OCI-M1 (cell line): ENCODE measurements around the gene TPGS1.

Experiments used
- DNase-seq: peaks from one replicate; lab custom pipeline; 2025; lab: John Stamatoyannopoulos, UW

The TPGS1 gene

DNA sequence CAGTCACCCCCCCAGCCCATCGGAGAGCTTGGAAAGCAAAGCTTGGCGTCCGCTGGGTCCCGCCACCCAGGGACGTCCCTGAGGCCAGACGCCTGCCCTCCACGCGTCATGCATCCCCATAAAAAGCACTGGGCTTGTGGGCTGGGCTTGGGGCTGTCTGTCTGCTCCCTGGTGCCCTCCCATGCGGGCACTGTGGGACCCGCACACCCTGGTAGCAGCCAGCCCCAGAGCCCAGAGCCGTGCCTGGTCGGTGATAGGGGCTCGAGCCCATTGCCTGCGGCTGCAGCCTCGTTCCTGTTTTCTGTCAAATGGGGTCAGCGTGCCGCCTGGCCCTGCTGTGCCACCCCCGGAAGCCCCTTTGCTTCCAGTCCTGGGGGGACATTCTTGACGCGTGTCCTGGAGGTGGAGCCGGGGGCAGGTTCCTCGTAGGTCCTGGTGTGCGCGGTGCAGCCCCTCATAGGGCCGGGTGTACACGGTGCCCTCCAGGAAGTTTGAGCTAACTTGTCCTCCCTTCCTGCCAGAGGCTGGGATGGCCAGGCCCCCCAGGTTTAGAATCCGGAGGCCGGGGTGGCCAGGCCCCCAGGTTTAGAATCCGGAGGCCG is 32.2 kb downstream of the TPGS1 start:
- no peak for DNase-seq

DNA sequence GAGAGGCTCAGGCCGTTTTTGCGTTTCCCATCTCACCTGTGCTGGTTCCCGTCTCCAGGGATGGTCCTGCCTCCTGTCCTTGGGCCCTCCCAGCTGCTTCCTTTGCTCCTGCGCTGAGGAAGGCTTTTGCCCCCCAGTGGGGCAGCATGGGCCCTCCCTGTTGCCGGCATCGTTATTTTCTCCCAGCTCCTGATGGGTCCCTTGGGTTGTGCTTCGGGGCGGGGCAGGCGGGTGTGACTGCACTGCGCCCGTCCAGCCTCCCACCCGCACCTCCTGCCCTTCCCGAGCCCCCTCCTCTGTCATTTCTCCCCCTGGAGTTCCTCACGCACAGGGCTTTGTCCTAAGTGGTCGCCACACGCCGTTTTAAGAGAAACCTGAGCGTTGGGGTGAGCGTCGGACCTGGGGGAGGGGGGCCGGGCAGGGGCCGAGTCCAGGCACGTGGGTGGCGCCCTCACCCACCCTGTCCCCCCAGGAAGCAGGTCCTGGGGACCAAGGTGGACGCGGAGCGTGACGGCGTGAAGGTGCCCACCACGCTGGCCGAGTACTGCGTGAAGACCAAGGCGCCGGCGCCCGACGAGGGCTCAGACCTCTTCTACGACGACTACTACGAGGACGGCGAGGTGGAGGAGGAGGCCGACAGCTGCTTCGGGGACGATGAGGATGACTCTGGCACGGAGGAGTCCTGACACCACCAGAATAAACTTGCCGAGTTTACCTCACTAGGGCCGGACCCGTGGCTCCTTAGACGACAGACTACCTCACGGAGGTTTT is 33.8 kb downstream of the TPGS1 start:
- no peak for DNase-seq

DNA sequence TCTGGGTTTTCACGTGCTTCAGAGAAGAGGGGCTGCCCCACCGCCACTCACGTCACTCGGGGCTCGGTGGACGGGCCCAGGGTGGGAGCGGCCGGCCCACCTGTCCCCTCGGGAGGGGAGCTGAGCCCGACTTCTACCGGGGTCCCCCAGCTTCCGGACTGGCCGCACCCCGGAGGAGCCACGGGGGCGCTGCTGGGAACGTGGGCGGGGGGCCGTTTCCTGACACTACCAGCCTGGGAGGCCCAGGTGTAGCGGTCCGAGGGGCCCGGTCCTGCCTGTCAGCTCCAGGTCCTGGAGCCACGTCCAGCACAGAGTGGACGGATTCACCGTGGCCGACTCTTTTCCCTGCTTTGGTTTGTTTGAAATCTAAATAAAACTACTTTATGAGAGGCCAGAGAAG is 34.4 kb downstream of the TPGS1 start:
- DNase-seq, result no peak

DNA sequence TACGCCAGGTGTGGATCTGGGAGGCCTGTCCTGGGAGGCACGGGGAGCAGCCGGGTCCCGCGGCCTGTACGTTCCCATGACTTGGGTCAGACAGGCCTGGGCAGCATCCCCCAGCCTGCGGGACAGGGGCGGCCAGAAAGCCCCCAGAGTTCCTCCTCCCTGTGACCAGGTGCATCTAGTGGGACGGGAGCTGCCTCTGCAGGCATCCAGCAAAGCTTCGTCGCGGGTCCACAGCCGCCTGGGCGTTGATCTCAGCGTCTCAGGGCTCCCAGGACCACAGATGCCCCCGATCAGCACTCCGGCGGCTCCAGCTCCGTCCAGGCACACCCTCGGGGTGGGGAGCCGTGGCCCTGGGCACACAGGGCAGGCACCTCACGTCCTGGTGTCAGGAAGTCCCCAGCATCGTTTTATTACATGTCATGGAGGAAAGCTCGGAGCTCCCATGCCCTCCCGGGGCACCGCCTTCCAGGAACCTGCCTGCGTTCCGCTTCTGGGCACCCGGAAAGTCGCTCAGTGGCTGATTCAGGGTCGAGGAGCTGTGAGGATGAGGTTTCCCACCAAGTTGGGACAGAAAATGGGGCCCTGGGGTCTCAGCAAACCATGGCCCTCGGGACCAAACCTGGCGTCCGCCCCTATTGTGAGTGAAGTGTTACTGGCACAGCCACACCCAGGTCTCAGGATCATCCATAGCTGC is 35.0 kb downstream of the TPGS1 start:
- DNase-seq, result no peak

DNA sequence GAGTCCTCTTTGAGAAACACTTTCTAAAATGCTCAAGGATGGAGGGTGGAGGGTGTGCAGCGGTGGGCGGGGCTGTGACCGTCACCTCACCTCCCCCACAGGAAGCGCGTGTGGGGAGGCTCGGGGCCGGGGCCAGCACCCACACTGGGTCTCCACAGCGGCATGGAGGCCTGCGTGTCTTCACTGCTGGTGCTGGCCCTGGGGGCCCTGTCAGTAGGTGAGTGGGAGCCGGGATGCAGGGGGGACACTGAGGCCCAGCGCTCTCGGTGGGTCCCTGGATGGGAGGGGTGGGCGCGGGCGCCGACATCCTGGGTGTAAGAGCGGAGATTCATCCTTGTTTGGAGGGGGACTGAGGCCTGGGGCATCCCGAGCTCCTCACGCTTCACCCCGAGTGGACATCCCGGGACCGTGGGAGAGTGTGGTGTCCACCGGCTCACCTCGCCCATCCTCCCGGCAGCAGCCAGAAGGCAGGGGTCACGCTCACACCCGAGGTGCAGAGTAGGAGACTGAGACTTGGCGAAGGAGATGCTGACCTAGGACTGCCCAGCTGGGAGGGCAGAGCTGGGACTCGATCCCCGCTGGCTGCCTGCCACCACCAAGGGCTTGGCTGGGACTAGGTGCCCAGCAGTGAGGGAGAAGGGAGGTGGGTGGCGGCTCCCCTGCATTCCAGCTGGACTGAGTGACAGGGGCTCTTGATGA is 36.8 kb downstream of the TPGS1 start, which contains the start of gene GZMM:
Gene GZMM (plus strand): TSS at position 144 of the 699 bp plus-strand sequence. CDS start 19 bp downstream, at position 163.
- DNase-seq, result no peak

DNA sequence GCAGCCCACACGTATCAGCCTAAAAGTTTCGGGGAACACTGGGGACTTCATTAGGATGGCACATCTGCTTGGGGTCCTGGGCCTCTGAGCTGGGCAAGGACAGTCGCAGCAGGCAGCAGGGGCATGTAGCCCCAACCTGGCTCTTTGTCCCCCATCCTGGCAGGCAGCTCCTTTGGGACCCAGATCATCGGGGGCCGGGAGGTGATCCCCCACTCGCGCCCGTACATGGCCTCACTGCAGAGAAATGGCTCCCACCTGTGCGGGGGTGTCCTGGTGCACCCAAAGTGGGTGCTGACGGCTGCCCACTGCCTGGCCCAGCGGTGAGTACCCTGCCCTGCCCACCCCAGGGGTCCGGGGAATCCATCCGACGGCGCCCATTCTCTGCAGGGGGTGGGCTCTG is 39.8 kb downstream of the TPGS1 start:
- no peak for DNase-seq

DNA sequence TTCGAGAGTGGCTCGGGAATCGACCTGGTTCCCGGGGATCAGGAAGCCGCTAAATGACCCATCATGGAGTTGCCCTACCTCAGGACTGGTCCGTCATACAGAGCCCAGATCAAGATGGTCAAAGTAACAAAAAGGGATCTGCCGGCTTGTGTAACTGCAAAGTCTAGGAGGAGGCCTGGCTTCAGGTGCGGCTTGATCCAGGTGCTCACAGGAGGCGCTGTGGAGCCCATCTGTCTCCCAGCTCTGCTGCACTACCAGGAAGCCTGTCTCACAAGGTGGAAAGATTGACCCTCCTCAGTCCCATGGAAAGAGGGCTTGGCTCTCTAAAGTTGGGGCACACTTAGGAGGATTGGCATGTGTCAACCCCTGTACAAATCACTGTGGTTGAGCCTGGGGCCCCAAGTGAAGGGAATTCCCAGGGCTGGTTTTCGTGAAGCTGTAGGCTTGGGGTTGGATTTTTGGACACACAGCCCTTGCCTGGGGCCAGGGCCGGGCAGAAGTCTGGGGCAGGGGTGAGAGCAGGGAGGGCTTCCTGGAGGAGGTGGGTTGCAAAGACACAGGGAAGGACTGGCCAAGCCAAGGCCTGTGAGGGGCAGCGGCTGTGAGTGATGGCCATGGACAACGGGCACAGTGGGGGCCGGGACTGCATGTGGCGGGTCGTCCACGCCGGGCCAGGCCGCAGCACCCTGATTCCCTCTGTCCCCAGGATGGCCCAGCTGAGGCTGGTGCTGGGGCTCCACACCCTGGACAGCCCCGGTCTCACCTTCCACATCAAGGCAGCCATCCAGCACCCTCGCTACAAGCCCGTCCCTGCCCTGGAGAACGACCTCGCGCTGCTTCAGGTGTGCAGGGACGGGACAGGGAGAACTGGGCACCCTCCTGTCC is 40.8 kb downstream of the TPGS1 start:
- DNase-seq, result no peak

DNA sequence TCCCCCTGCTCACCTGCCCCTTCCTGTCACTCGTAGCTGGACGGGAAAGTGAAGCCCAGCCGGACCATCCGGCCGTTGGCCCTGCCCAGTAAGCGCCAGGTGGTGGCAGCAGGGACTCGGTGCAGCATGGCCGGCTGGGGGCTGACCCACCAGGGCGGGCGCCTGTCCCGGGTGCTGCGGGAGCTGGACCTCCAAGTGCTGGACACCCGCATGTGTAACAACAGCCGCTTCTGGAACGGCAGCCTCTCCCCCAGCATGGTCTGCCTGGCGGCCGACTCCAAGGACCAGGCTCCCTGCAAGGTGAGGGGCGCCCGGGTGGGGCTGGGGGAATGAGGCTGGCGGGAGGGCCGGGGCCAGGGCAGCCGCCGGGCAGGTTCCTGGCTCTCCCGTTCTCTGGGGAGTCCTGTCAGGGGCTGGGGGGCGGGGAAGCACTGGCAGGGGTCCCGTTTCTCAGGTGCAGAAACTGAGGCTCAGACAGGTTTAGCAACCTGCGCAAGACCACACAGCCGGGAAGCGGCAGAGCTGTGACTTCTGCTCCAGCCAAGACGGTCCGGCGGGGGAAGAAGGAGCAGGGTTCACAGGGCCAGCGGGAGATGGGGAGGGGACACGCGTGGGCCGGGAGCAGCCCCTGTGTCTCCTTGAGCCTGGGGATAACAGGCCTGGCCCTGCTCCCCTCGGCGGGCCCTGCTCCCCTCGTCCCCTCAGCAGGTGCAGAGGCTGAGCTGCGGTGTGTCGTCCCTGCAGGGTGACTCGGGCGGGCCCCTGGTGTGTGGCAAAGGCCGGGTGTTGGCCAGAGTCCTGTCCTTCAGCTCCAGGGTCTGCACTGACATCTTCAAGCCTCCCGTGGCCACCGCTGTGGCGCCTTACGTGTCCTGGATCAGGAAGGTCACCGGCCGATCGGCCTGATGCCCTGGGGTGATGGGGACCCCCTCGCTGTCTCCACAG is 41.9 kb downstream of the TPGS1 start:
- DNase-seq, result no peak

DNA sequence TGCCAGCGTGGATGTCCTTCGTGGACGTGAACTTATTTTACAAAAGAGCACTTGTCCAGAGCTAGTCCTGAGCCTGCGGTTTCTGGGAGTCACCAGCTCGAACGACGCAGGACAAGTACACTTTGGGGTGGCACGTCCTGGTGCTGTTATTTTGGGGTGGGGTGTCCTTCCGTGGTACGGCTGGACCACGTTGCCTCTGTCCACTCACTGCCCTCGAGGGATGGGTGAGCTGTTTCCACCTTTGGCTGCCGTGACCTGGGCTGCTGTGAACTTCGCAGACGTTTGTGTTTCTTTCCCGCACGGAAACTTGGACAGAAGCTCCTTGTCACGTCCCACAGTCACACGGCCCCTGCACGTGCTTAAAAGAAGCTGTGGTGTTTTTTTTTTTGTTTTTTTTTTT is 47.5 kb downstream of the TPGS1 start:
- DNase-seq, result no peak

DNA sequence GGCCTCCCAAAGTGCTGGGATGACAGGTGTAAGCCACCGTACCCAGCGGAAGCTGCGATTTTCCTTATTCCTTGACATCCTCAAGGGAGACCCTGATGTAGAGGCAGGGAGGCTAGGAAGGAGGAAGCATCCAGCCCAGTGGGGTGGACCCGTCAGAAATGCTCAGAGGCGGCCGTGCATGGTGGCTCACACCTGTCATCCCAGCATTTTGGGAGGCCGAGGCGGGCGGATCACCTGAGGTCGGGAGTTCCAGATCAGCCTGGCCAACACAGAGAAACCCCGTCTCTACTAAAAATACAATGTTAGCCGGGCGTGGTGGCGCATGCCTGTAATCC is 48.1 kb downstream of the TPGS1 start:
- no peak for DNase-seq

DNA sequence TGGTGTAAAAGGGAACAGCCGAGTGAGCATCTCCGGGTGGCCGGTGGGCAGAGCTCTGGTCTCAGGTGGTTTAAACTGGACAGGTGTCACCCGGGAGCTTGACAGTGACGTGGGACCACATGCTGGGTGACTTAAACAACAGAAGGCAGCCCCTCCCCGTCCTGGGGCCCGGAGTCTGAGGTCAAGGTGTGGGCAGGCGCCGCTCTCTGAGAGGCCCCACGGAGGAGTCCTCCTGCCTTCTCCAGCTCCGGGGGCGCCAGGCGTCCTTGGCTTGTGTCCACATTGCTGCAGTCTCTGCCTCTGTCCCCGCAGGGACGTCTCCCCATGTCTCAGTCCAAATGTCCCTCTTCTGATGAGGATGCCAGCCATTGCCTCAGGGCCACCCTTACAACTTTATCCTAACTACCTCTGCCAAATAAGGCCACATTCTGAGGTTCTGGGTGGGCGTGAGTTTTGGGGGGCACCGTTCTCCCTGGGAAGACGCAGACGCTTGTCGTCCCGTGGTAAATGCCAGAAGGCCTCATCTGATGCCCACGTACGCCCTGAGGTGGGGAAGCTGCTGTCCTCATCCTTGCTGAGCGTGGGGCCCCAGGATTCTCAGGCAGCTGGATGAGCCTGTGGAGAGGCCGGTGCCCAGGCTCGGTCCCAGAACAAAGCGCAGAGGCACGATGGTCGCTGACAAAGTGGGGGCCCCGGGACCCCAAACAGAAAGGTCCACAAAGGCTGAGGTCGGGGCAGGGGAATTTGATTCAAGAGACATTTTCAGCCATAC is 49.5 kb downstream of the TPGS1 start:
- DNase-seq, result no peak

DNA sequence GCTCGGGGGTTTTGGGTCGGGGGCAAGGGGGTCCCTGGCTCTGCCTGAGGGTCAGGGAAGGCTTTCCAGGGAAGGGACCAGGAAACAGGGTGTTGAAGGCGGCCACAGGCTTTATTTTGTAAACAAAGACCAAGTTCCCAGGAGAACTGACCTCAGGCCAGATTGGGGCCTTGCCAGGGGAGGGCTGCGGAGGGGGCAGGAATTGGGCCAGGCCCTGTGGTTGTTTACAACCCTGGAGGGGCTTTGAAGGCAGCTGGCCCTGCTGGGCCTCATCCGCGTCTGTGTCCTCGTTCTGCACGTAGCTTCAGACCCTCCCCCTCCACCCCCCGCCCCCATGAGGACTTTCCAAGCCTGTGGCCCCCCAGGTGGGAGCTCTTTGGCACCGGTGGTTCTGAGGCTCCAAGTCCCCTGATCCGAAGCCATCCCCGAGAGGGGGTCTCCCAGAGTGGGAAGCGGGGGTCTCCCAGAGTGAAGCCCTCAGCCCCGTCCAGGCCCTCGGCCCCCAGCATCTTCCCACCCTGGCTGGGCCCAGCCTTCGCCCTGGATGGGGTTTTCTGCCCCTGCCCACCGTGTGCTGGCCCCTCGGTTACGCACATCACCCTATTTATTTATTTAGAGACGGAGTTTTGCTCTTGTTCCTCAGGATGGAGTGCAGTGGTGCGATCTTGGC is 51.6 kb downstream of the TPGS1 start:
- DNase-seq, result no peak

DNA sequence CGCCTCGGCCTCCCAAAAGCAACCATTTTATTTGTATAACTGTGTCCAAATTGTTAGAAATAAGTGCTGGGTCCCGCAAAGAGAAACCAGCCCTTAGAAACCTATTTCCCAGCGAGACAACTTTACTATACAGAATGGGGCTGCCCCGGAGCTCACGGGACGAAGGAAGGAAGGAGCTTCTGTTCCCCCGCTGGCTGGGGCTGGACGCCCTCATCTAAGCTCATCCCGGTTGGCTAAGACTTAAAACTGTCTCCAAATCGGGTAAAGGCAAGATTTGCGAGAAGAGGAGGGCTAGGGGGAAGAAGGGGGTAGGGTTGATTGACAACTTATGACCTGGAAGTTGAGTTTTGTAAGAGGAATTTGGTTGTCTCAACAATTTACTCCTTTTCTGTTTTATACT is 52.8 kb downstream of the TPGS1 start:
- DNase-seq, result no peak

DNA sequence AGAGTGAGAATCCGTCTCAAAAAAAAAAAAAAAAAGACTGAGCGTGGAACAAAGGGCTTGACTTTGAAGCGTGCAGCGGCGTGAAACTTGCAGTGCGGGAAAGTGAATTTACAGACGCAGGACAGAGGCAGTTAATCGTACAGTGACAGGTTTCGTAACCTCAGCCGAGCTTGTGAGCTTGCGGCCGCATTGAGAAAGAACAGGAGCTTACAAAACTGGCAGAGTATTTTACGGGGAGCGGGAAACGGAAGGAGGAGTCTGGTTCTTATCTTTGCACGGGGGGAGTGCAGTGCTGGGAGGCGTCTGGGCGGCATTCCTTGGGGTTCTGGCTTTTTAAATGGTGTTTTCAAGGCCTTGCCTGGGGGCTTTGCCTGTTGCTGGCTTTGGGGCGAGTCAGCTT is 59.1 kb downstream of the TPGS1 start:
- no peak for DNase-seq

DNA sequence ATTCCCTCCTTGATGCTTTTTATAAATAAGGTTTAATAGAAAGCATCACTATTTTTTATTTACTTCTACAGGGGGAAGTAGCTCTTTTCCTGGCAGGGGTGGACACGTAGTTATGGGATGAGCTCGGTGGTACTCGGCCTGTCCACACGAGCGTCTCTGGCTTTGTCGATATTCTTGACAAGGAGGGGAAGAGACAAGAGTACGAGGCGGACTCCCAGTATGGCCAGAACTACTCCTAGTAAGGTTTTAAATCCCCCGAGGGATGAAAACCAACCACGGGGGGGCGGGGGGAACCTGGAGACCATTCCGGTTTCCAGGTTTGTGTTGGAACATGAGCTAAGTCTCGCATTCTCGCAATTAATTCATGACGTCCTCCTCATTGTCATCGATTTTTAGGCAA is 59.5 kb downstream of the TPGS1 start:
- no peak for DNase-seq

DNA sequence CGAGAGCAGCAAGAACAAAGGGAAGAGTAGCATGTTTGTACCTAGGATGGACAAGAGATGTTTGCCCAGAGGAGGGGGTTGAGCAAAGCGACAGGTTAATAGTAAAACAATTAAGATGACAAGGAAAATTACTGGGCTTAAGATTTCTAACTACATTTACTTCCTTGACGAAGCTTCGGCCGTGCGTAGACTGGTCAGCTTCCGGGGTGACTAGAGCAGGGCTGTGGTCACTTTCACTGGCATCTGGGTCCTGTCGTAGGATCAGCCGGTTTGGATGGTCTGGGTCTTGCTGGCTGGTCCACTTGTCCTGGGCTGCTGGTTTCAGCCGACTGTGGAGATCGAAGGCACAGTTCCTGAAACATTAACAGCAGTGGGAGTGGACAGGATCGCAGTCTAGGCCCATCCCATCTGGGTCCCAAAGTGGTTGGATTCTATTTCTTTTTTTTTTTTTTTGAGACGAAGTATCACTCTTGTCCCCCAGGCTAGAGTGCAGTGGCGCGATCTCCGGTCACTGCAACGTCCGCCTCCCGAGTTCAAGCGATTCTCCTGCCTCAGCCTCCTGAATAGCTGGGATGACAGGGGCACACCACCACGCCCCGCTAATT is 60.1 kb downstream of the TPGS1 start:
- no peak for DNase-seq
